ENCODE data around the gene PARVB.

The PARVB gene

GRCh38 chr22:44164031-44164430 is 139.9 kb downstream of the PARVB start:
- no peak for DNase-seq

- DNase-seq: no peak
Measured at GRCh38 chr22:44165286-44165874, 141.3 kb downstream of the PARVB start.

- DNase-seq: no peak
Measured at GRCh38 chr22:44166498-44167276, 142.6 kb downstream of the PARVB start.

- no peak for DNase-seq
Measured at GRCh38 chr22:44167501-44167900, 143.4 kb downstream of the PARVB start.

GRCh38 chr22:44168206-44168605 is 144.1 kb downstream of the PARVB start:
- DNase-seq: no peak

GRCh38 chr22:44170470-44170869 is 146.4 kb downstream of the PARVB start:
- no peak for DNase-seq

GRCh38 chr22:44171561-44171960 is 147.5 kb downstream of the PARVB start:
- DNase-seq: no peak

- peak; percentile 20 for DNase-seq
Measured at GRCh38 chr22:44172370-44173108, 148.4 kb downstream of the PARVB start.

GRCh38 chr22:44173154-44173553 is 149.1 kb downstream of the PARVB start:
- DNase-seq: no peak

- DNase-seq: no peak
Measured at GRCh38 chr22:44175676-44176075, 151.6 kb downstream of the PARVB start.

GRCh38 chr22:44179196-44179988 is 155.3 kb downstream of the PARVB start:
- no peak for DNase-seq

GRCh38 chr22:44179989-44180705 is 156.0 kb downstream of the PARVB start:
- DNase-seq: no peak

GRCh38 chr22:44180706-44181032 is 156.6 kb downstream of the PARVB start, which contains the start of gene PARVG:
PARVG (plus strand) TSS chr22:44180925; CDS start chr22:44183330, 2,405 bp downstream.
- no peak for DNase-seq

- no peak for DNase-seq
Measured at GRCh38 chr22:44181033-44181911, 157.2 kb downstream of the PARVB start.

GRCh38 chr22:44181912-44182587 is 157.9 kb downstream of the PARVB start:
- DNase-seq: no peak

GRCh38 chr22:44182588-44183286 is 158.6 kb downstream of the PARVB start:
- no peak for DNase-seq

GRCh38 chr22:44183287-44183588 is 159.1 kb downstream of the PARVB start:
- DNase-seq: no peak

- DNase-seq: no peak
Measured at GRCh38 chr22:44184006-44184405, 159.9 kb downstream of the PARVB start.

- DNase-seq: no peak
Measured at GRCh38 chr22:44185237-44186120, 161.4 kb downstream of the PARVB start.

All from NCI-H187 treated with DMSO at 0.1 percent for 48 hours (cell line).